Adipocyte (in vitro differentiated cells): ENCODE measurements around the gene ERMAP.
A peak's percentile ranks its signal among the peaks of the same experiment; 100 is the strongest.
"Not testable (repeated sequence)": the region's sequence is repeated elsewhere in the genome, so short reads cannot be mapped to it uniquely, and the experiment has no call there.

ENCODE experiments used
- DNase-seq: peaks from one replicate; pipeline ENCODE4 v3.0.0-alpha.2; 2015; ENCODE audit warnings: low read depth
- H3K27me3 ChIP-seq: replicated peaks from 2 replicates; pipeline ENCODE4 v1.7.0; 2013; ENCODE audit warnings: mild to moderate bottlenecking, low read length, moderate library complexity; ENCODE audit not compliant: control insufficient read depth, insufficient read depth
- H3K36me3 ChIP-seq: 2 replicates; pipeline ENCODE4 v1.7.0; 2013; ENCODE audit warnings: low read length, mild to moderate bottlenecking, moderate library complexity; ENCODE audit not compliant: control insufficient read depth, insufficient read depth, severe bottlenecking
- H3K4me1 ChIP-seq: 2 replicates; pipeline ENCODE4 v1.7.0; 2013; ENCODE audit warnings: mild to moderate bottlenecking, low read length, moderate library complexity; ENCODE audit not compliant: control insufficient read depth, insufficient read depth
- H3K4me3 ChIP-seq: 2 replicates; pipeline ENCODE4 v1.7.0; 2013; ENCODE audit warnings: mild to moderate bottlenecking, low read length, moderate library complexity
- H3K9ac ChIP-seq: 2 replicates; pipeline ENCODE4 v1.7.0; 2013; ENCODE audit warnings: mild to moderate bottlenecking, low read length, moderate library complexity
- H3K9me3 ChIP-seq: 2 replicates; pipeline ENCODE4 v1.7.0; 2013; ENCODE audit warnings: mild to moderate bottlenecking, low read length, moderate library complexity; ENCODE audit not compliant: control insufficient read depth

Gene ERMAP

GRCh38 chr1:42846257-42847110 is 29.6 kb downstream of the ERMAP start, which contains the start of gene ZNF691:
Gene ZNF691 (plus strand): TSS chr1:42846613. CDS start chr1:42849659, 3,046 bp downstream.
- peak within 1 kb of the TSS; percentile 94 for H3K9ac ChIP-seq
- peak; percentile 99 for DNase-seq
- peaks cover 38% of the 10 kb centered on the region for H3K36me3 ChIP-seq
- H3K27me3 ChIP-seq = no peaks in the 10 kb centered on the region
- H3K4me1 ChIP-seq = peaks cover 28% of the 10 kb centered on the region
- peak within 1 kb of the TSS; percentile 89 for H3K4me3 ChIP-seq
- peaks cover 7% of the 10 kb centered on the region for H3K9me3 ChIP-seq

DNA sequence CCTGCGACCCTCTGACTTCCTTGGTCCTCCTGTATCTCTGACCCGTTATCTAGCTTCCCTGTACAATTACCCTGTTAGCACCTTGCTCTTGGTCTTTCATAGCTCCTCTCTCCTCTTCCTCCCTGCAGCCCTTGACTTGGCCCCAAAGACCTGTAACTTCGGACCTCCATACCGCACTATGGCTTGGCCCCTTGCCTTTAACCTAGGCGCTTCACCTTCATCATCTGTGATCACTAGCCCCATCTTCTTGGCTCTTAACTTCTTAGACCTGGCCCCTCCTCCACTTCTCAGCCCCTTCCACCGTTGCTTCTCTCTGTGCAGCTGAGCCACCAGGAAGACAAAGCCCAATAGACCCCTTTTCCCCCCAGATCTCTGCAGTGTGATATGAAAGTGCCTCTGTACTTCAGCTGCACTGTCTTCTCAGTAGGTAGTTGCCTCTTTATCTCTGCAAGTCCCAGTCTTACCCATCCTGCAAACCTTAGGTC is 30.2 kb downstream of the ERMAP start:
- Histone ChIP-seq H3K4me1 (peaks cover 31% of the 10 kb centered on the region), H3K9ac (peak overlapping the region; percentile 94), H3K4me3 (peak overlapping the region; percentile 89), H3K27me3 (no peaks in the 10 kb centered on the region), H3K36me3 (peaks cover 36% of the 10 kb centered on the region), H3K9me3 (peaks cover 10% of the 10 kb centered on the region)
- DNase-seq = no peak

DNA sequence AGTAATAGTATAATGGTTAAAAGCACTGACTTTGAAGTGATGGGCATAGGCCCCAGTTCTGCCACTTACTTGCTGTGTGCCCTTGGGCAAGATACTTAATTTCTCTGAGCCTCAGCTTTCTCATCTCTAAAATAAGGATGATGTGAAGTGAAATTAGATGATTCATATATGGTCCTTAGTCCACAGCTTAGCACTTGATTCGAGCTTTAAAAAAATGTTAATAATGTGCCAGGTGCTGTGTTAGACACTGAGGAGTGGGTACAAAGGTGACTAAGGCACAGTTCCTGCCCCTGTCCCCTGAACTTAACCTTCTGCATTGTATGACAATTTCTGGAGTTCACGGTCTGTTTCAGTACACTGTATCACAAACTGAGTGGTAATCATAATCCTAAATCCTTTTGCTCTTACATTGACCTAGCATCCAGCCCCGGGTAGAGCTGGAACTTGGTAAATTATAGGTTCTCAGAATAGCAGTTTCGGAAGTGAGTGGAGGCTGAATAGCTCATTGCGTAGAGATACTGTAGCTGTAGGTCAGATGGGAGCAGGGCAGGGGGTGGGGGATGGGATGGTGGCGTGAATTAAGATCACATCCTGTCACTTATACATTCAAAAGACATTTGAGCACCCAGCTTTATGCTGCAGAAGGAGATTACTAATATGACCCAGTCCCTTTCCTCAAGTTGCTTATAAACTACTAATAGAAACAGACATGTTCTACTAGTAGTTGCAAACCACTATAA is 31.0 kb downstream of the ERMAP start:
- Histone ChIP-seq H3K9me3 (peaks cover 10% of the 10 kb centered on the region), H3K4me1 (peaks cover 38% of the 10 kb centered on the region), H3K9ac (no peak overlapping the region), H3K27me3 (no peaks in the 10 kb centered on the region), H3K36me3 (peaks cover 29% of the 10 kb centered on the region), H3K4me3 (peak overlapping the region; percentile 89)
- no peak for DNase-seq

- no peak for DNase-seq
- Histone ChIP-seq H3K4me1 (peaks cover 49% of the 10 kb centered on the region), H3K4me3 (no peak overlapping the region), H3K9ac (no peak overlapping the region), H3K27me3 (no peaks in the 10 kb centered on the region), H3K9me3 (peaks cover 10% of the 10 kb centered on the region), H3K36me3 (peaks cover 23% of the 10 kb centered on the region)
Measured at GRCh38 chr1:42848823-42849537, 32.1 kb downstream of the ERMAP start.

DNA sequence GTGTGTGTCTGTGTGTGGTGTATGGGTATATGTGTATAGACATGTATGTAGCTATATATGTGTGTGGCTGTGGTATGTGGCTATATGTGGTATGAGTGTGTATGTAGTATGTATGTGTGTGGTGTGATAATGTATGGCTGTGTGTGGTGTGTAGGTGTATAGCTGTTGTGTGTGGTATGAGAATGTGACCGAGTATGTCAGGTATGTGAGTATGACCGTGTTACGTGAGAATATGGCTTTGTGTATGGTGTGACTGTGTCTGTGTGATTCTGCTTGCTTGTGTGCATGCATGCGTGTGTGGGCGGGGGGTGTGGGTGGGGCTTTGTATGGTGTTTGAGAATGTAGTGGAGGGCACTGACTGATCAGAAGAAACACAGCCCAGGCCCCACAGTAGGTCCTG is 33.0 kb downstream of the ERMAP start:
- H3K9ac ChIP-seq = no peak overlapping the region
- H3K27me3 ChIP-seq = no peaks in the 10 kb centered on the region
- H3K4me1 ChIP-seq = peaks cover 42% of the 10 kb centered on the region
- H3K4me3 ChIP-seq = no peak overlapping the region
- peaks cover 23% of the 10 kb centered on the region for H3K36me3 ChIP-seq
- no peak for DNase-seq
- peaks cover 10% of the 10 kb centered on the region for H3K9me3 ChIP-seq

DNA sequence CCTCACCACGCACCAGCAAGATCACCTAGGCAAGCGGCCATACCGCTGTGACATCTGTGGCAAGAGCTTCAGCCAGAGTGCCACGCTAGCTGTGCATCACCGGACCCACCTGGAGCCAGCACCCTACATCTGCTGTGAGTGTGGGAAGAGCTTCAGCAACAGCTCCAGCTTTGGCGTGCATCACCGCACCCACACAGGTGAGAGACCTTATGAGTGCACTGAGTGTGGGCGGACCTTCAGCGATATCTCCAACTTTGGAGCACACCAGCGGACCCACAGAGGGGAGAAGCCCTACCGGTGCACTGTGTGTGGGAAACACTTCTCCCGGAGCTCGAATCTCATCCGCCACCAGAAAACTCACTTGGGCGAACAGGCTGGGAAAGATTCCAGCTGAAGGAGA is 34.5 kb downstream of the ERMAP start:
- H3K27me3 ChIP-seq = no peaks in the 10 kb centered on the region
- H3K9me3 ChIP-seq = peaks cover 10% of the 10 kb centered on the region
- peaks cover 23% of the 10 kb centered on the region for H3K36me3 ChIP-seq
- no peak overlapping the region for H3K4me3 ChIP-seq
- peaks cover 36% of the 10 kb centered on the region for H3K4me1 ChIP-seq
- H3K9ac ChIP-seq = no peak overlapping the region
- DNase-seq = no peak

GRCh38 chr1:42851960-42852607 is 35.2 kb downstream of the ERMAP start:
- Histone ChIP-seq H3K4me1 (peaks cover 35% of the 10 kb centered on the region), H3K9ac (peak overlapping the region; percentile 52), H3K9me3 (peaks cover 10% of the 10 kb centered on the region), H3K4me3 (no peak overlapping the region), H3K36me3 (peaks cover 23% of the 10 kb centered on the region), H3K27me3 (no peaks in the 10 kb centered on the region)
- DNase-seq = no peak

DNA sequence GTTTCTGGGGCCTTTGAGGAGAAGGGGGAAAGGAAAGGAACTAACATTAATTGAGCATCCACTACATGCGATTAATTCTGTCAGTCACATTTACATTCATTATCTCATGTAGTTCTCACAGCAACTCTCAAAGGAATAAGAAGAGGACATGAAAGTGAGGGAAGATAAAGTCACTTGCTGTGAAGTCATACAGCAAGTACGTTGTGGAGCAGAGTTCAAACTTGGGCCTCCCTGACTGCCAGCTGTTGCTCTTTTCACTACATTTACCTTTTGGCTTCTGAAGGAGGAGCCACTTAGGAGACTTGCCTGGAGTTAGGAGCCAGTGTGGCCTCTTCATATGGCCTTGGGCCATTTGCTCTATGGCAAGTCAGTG is 35.7 kb downstream of the ERMAP start:
- peaks cover 23% of the 10 kb centered on the region for H3K36me3 ChIP-seq
- H3K4me1 ChIP-seq = peaks cover 30% of the 10 kb centered on the region
- peak; percentile 20 for DNase-seq
- no peak overlapping the region for H3K4me3 ChIP-seq
- peaks cover 10% of the 10 kb centered on the region for H3K9me3 ChIP-seq
- H3K9ac ChIP-seq = peak overlapping the region; percentile 52
- H3K27me3 ChIP-seq = no peaks in the 10 kb centered on the region

DNA sequence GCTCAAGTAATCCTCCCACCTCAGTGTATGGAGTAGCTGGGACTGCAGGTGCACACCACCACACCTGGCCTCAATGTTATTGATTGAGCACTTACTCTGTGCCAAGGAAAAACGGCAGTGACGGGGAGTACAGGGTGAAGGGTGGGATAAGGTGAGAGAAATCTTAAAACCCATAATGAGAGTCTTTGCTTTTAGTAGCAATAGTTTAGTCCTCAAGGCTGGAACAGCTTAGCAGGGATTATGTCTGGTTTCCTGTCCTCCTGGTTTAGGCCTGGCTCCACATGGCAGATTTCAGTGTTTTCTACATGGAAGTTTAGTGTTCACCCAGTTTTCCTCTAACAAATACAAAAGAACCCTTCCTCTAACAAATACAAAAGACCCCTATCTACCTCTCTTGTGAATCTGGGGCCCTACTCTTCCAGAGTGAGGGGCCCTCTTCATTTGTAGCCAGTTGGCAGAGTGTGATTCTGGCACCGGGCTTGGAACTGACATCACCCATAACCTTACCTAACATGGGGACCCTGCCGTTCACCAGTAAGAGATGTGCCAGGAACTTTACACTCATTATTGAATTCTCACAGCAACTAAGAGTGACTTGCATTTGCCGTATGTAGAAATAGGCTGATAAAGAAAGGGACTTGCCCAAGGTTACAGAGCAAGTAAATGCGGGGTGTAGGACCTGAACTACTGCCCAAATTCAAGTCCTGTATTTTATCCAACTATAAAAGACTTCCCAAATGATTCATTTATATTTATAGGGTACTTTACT is 36.4 kb downstream of the ERMAP start:
- Histone ChIP-seq H3K9me3 (peaks cover 10% of the 10 kb centered on the region), H3K4me1 (peaks cover 27% of the 10 kb centered on the region), H3K4me3 (no peak overlapping the region), H3K36me3 (peaks cover 23% of the 10 kb centered on the region), H3K9ac (peak overlapping the region; percentile 52), H3K27me3 (no peaks in the 10 kb centered on the region)
- no peak for DNase-seq

DNA sequence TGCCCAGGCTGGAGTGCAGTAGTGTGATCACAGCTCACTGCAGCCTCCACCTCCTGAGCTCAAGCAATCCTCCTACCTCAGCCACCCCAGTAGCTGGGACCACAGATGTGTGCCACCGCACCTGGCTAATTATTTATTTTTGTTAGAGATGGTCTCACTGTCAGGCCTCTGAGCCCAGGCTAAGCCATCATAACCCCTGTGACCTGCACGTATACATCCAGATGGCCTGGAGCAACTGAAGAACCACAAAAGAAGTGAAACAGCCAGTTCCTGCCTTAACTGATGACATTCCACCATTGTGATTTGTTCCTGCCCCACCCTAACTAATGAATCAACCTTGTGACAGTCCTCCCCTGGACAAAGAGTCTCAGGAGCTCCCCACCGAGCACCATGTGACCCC is 39.6 kb downstream of the ERMAP start:
- peaks cover 39% of the 10 kb centered on the region for H3K4me1 ChIP-seq
- H3K4me3 ChIP-seq, H3K36me3 ChIP-seq, H3K9ac ChIP-seq, DNase-seq, H3K9me3 ChIP-seq, H3K27me3 ChIP-seq: not testable (repeated sequence)
